GM20000 (cell line): ENCODE results near the gene FXN.

ENCODE experiments used
- DNase-seq: peaks from one replicate; pipeline ENCODE4 v3.0.0; 2012; ENCODE audit warnings: low spot score
- CTCF ChIP-seq: IDR thresholded peaks from 2 replicates; pipeline ENCODE4 v1.5.1; 2012; ENCODE audit warnings: mild to moderate bottlenecking, control low read depth; ENCODE audit errors: extremely low read depth, missing control alignments

FXN gene

DNA sequence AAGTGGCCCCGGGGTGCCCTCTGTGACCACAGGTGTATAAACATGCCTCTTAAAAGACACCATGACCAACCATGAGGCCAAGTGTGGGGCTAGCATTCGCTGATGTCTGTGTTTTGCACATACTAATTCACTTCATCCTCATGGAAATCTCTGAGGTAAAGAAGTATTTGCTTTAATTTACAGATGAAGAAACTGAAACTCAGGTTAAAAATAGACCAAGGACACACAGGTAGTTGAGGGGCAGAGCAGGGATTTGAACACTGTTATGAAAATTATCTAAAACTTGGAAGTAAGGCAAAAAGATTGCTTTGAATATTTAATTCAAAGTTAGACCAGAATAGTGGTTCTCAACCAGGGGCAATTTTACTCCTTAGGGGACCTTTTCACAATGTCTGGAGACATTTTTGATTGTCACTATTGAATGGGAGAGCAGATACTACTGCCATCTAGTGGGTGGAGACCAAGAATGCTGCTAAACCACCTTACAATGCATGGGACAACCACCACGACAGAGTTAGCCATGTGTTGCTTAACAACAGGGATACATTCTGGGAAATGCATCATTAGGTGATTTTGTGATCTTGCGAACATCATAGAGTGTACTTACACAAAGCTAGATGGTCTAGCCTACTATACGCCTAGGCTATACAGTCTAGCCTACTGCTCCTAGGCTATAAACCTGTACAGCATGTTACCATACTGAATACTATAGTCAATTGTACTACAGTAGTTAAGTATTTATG, 8.0 kb upstream of the FXN start:
- peak; percentile 73 for DNase-seq
- TF ChIP-seq CTCF = peak; percentile 51

DNA sequence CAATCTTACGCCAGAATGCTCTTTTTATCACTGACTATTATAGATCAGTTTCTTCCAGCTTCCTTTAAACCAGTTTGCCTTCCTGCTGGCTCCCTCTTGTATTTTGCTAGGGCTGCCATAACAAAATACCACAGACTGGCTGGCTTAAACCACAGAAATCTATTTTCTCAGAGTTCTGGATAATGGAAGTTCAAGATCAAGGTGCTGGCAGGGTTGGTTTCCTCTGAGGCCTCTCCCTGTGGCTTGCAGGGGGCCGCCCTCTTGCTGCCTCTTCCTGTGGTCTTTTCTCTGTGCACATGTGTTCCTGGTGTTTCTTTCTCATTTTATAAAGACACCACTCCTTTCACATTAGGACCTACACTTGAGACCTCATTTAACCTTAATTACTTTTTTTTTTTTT, 6.8 kb upstream of the FXN start:
- no peak for DNase-seq
- no peak for TF ChIP-seq CTCF

GRCh38 chr9:69029535-69029934, 6.0 kb upstream of the FXN start:
- no peak for DNase-seq
- no peak for TF ChIP-seq CTCF

DNA sequence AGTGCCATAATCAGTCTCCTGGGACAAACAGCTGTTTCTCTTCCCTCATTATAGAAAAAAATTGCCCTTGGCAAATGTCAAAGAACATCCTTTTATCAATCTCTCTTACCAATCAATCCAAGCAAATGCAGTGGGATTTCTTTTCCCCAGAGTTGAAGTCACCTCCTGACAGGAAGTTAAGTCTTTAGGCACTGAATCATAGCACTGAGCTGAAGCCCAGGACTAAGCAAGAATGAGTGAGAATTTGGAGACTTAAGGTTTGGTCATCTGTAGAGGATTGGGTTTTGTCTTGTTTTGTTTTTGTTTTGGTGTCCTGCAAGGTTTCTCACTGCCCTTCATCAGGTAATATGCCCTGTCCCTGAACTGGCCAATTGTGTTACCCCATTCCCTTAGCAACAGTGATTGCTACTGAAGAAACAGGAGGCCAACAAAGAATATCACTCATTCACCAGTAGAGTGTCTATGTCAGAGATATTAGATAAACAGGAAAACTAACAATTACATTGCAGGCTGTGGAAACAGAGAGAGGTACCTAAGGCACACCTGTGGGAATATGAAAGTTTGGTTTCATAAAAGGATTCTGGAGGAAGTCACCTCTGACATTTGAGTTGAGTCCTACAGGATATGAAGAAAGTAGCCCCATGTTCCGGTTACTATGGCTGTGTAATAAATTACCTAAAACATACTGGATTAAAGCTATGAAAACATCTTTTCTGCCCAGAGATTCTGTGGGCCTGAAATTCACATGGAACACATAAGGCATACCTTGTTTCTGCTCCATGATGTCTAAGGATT, 4.5 kb upstream of the FXN start:
- no peak for DNase-seq
- TF ChIP-seq CTCF = no peak

DNA sequence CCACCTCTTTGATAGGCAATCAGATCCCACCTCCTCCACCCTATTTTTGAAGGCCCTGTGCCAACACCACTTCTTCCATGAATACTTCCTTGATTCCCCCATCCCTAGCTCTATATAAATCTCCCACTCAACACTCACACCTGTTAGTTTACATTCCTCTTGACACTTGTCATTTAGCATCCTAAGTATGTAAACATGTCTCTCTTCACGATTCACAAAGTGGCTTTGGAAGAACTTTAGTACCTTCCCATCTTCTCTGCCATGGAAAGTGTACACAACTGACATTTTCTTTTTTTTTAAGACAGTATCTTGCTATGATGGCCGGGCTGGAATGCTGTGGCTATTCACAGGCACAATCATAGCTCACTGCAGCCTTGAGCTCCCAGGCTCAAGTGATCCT, 1.5 kb upstream of the FXN start:
- TF ChIP-seq CTCF = no peak
- DNase-seq = no peak

DNA sequence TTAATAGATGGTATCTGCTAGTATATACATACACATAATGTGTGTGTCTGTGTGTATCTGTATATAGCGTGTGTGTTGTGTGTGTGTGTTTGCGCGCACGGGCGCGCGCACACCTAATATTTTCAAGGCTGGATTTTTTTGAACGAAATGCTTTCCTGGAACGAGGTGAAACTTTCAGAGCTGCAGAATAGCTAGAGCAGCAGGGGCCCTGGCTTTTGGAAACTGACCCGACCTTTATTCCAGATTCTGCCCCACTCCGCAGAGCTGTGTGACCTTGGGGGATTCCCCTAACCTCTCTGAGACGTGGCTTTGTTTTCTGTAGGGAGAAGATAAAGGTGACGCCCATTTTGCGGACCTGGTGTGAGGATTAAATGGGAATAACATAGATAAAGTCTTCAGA, 757 bp downstream of the FXN start:
- no peak for TF ChIP-seq CTCF
- peak; percentile 56 for DNase-seq

- TF ChIP-seq CTCF = no peak
Measured at GRCh38 chr9:69036799-69037198, 1.2 kb downstream of the FXN start.

More at GRCh38 chr9:69036799-69037198, 1.2 kb downstream of the FXN start:
- no peak for DNase-seq
